Measurements from ENCODE around the gene ACTR3C. TPM values are rescaled to one million over a fixed set of nuclear protein-coding genes. Genes with fewer than 3 reads are reported as not detected.
"Not testable (repeated sequence)": the region's sequence is repeated elsewhere in the genome, so short reads cannot be mapped to it uniquely, and the experiment has no call there.

ACTR3C gene
- total RNA-seq, 1 donor from 2014 or later = 4.7 TPM

GRCh38 chr7:150314639-150315239 is 8.6 kb downstream of the ACTR3C start:
- no peak for DNase-seq (ENCODE audit: low read depth in 2 of 2)

DNA sequence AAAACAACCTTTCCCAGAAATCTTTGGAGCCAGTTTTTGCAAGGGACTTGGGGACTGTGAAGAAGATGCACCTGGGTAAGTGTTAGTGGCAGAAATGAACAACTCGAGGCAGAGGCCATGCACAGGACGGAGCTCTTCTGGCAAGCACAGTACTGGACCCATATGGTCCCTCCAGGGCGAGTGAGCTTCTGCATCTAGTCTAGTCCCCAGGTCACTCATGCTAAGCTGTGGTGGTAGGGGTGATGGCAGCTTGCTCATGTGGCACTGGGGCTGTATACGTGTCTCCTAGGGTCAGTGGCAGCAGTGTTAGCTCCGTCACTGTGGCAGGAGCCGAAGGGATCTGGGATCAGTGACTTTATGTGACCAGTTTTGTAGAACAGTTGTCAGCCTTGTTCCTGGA is 9.5 kb downstream of the ACTR3C start:
- no peak for DNase-seq (ENCODE audit: low read depth in 2 of 2)

DNA sequence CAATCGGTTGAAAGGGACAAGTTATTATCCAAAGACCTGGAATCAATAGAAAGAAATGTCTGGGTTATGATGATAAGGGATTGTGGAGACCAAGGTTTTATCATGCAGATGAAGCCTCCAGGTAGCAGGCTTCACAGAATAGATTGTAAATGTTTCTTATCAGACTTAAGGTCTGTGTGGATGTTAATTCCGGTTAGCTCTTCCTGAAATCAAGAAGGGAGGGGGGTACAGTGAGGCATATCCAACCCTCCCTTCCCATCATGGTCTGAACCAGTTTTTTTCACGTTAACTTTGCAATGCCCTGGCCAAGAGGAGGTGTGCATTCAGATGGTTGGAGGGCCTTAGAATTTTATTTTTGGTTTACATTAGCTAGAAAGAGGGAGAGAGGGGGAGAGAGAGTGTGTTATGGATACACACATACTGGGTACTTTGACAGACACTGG is 10.0 kb downstream of the ACTR3C start:
- DNase-seq (ENCODE audit: low read depth in 2 of 2) = no peak

- not testable (repeated sequence) for DNase-seq (ENCODE audit: low read depth in 2 of 2)
These were observed 10.5 kb downstream of the ACTR3C start for GRCh38 chr7:150312649-150313366.

GRCh38 chr7:150311711-150312110 is 11.6 kb downstream of the ACTR3C start:
- no peak for DNase-seq (ENCODE audit: low read depth in 2 of 2)

GRCh38 chr7:150311146-150311545 is 12.2 kb downstream of the ACTR3C start:
- DNase-seq (ENCODE audit: low read depth in 2 of 2) = no peak

DNA sequence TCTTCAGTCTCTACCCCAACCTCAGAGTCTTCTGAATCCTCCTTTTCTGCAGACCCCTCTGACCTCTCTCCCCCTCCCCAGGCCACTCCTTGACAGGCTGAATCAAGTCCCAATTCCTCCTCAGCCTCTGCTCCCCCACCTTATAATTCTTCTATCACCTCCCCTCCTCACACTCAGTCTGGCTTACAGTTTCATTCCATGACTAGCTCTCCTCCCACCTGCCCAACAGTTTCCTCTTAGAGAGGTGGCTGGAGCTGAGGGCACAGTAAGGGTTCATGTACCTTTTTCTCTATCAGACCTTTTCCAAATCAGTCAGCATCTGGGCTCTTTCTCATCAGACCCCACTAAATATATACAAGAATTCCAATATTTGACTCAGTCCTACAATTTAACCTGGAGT is 14.8 kb downstream of the ACTR3C start:
- no peak for DNase-seq (ENCODE audit: low read depth in 2 of 2)

DNA sequence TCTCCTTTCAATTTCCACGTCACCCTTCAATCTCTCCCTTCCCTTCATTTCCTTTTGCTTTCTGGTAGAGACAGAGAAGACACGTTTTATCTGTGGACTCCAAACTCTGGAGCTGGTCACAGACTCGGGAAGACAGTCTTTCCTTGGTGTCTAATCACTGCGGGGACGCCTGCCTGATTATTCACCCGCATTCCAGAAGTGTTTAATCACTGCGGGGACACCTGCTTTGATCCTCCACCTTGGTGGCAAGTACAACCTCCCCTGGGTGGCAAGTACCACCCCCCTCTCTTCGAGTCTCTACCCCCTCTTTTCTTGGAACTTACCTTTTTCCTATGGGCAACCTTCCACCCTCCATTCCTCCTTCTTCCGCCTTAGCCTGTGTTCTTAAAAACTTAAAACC is 15.4 kb downstream of the ACTR3C start:
- DNase-seq (ENCODE audit: low read depth in 2 of 2) = no peak

GRCh38 chr7:150307129-150307528 is 16.2 kb downstream of the ACTR3C start:
- DNase-seq (ENCODE audit: low read depth in 2 of 2) = no peak

DNA sequence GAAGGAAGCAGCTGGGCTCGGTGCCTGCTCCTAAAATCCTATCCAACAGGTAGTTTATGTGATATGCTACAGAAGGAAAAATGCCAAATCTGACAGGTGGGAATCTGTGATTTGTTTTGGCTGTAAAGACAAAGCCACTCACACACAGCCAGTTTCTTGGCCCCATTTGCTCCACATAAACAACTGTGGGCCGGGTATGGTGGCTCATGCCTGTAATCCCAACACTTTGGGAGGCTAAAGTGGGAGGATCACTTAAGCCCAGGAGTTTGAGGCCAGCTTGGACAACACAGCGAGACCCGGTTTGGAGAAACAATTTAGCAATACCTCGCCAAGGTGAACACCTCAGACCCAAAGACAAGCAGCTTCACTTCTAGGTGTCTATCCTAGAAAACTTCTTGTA is 17.0 kb downstream of the ACTR3C start:
- not testable (repeated sequence) for DNase-seq (ENCODE audit: low read depth in 2 of 2)

DNA sequence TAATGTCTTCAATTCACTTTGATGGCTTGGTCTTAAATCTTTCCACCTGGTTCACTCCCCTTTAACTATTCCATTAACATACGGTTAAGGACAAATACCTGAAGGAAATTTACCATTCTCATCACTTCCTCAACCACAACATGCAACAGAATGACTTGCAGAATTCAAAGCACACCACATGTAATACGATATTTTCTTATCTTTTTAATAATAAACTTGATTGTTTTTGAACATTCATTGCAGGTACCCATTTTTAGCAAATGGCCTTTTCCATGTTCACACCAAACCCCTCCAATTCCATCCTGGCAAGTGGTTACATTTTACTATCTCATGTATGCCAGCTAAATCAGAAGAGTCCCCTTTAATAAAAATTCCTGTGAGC is 17.5 kb downstream of the ACTR3C start:
- DNase-seq (ENCODE audit: low read depth in 2 of 2) = not testable (repeated sequence)

DNA sequence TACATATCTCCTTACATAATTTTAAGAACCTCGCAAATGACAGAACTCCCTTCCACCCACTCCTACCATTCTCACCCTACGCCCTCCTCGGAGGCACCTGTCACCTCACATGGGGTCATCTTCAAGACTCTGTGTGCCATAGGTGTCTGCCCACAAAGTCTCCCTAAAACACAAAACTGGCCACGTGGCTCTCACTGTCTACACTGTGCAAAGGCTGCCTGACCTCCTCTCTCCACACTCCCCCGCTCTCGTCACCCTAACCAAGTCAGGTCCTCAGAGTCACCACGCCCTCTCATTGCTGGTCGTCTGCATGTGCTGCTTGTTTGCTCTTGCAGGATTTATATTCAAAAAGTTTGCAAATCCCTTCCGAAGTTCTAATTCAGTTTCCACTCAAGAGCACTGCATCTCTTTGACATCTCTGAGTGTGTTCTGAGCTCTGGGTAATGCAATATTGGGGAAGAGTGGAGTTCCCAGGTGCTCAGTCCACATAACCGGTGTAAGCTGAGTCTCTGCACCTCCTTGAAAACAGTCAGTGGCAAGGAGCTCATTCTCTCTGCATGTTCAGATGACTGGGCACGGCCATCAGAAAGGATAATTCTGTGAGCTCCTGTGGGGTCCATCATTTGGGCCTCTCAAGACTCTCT is 18.0 kb downstream of the ACTR3C start:
- not testable (repeated sequence) for DNase-seq (ENCODE audit: low read depth in 2 of 2)

DNA sequence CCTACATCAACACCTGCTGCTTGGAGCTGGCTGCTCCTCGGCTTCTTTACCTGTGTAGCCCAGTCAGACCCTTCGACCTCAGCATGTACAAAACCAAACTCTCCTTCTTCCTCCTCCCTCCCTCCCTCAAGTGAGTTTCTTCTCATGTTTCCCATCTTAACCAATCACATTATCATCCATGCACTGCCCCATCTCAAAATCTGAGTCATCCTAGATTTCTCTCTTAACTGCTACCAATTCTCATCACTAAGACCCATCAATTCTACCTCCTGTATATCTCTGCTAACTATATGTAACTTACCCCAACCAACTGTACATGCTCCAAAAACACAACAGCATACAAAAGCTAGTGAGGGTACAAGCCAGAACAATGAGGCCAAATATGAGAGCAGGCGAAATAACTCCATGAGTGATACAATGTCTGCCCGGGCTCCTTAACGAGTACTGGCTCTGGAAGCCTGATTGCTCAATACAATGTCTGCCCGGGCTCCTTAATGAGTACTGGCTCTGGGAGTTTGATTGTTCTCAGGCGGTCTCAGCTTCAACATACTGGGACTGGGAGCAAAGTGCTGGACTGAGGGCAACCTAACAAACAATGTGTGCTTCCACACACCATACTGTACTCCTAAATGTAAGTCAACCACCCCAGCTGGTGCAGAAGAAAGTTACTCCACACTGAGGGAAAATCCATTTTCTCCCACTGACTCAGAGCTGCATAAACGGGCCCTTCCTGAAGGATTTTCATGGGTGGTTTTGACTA is 18.7 kb downstream of the ACTR3C start:
- not testable (repeated sequence) for DNase-seq (ENCODE audit: low read depth in 2 of 2)

DNA sequence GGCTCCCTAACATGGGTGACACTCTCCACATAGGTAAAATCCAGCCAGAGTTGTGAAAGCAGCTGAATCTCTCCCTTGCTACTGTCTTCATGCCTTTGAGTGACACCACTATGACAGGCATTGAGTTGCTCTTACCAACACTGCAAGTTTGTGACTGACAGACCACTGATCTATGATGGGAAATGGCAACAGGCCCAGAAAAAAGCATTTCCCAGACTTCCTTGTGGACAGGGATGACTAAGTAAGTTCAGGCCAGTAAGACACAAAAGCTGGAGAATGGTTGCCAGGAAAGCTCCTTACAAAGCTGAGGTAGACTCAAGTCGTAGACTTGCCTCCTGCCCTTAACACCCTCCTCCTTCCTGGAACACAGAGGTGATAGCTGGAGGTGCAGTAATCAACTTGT is 20.4 kb downstream of the ACTR3C start:
- peak in 1 of 2 donors; percentile 33 for DNase-seq (ENCODE audit: low read depth in 2 of 2)

GRCh38 chr7:150297978-150298377 is 25.4 kb downstream of the ACTR3C start:
- DNase-seq (ENCODE audit: low read depth in 2 of 2) = not testable (repeated sequence)

GRCh38 chr7:150296802-150297201 is 26.5 kb downstream of the ACTR3C start:
- DNase-seq (ENCODE audit: low read depth in 2 of 2) = not testable (repeated sequence)

DNA sequence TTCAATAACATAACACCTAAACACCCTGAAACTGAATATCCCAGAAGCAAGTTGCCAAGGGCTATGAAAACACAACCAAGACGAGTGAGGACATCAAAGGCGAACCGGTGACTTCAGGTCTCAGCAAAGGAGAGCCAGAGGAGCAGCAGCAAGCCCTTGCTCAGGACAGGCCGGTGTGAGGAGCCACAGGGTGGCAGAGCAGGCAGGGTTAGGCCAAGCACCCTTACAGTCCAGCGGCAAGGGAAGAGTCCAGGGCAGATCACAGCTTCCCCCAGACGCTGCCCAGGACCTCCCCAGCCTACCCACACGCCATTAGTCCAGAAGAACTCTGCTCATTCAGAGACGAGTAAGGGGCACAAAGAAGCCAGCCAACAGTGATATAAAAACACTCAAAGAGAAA is 27.7 kb downstream of the ACTR3C start:
- DNase-seq (ENCODE audit: low read depth in 2 of 2) = not testable (repeated sequence)

- not testable (repeated sequence) for DNase-seq (ENCODE audit: low read depth in 2 of 2)
These were observed 28.3 kb downstream of the ACTR3C start for GRCh38 chr7:150295027-150295426.

- not testable (repeated sequence) for DNase-seq (ENCODE audit: low read depth in 2 of 2)
These were observed 33.0 kb downstream of the ACTR3C start for GRCh38 chr7:150290317-150290716.

DNA sequence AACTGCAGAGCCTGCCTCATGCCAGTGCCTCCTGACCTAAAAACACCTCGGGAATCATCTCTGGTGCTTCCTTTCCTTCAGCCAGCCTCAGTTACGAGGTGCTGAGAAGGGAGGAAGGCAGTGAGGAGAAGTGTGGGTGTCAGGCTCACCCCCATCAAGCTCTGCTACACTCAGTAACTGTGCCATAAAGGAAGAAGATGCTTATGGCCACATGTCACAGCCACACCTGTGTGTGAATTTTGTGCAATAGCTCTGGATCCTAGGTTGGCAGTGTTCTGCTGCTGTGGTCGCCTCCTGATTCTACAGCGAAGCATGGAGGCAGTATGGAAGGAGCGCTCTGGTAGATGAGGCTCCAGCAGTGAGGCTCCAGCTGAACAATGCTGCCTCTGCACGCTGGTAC is 34.5 kb downstream of the ACTR3C start:
- DNase-seq (ENCODE audit: low read depth in 2 of 2) = not testable (repeated sequence)

- not testable (repeated sequence) for DNase-seq (ENCODE audit: low read depth in 2 of 2)
These were observed 35.5 kb downstream of the ACTR3C start for GRCh38 chr7:150287815-150288214.

All from dermis microvascular lymphatic vessel endothelial cell (primary cell).